ENCODE measurements around the gene NIFK. TPM values are rescaled to one million over a fixed set of nuclear protein-coding genes. Genes with fewer than 3 reads are reported as not detected.
A peak's percentile ranks its signal among the peaks of the same experiment; 100 is the strongest.

Gene NIFK
- polyA plus RNA-seq, 2 donors: 38.2 to 39.9 TPM

DNA sequence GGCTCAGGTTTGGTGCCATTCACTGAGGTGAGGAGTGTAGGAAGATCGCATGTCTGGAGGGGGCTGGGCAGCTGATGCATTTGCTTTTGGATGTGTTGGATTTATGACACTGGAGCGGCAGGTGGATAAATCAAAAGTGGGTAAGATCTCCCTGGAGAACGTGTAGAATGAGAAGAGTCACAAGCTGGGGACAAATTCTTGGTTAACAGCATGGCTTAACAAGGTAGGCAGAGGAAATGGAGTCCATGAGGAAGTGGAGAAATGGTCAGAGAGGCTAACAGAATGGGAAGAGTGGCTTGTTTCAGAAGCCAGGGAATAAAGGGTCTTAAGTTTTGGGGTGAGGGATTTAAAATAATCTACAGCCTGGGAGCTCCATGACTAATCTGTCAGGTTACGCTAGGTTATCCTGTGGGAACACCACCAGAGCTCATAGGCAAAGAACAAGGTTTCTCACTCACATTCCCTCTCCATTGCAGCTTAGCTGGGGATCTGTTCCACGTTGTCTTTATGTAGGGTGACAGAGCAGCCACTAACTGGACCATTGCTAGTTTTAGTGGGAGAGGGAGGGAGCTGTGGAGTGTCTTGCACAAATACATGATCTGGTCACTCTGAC, 31.6 kb upstream of the NIFK start:
- H3K9me3 ChIP-seq (ENCODE audit: control insufficient read depth in 2 of 2, insufficient read depth in 1 of 2, low read depth in 1 of 2, low read length in 1 of 2): no peaks in the 10 kb centered on the region
- no peaks in the 10 kb centered on the region for H3K4me1 ChIP-seq (ENCODE audit: control insufficient read depth in 2 of 2, insufficient read depth in 2 of 2, low read length in 1 of 2)
- H3K27ac ChIP-seq (ENCODE audit: low read depth in 2 of 2, low read length in 1 of 2): no peak overlapping the region
- 86 to 88% methylated on average over 5 of the region's 5 CpGs for WGBS, 2 donors
- H3K36me3 ChIP-seq (ENCODE audit: control insufficient read depth in 2 of 2, insufficient read depth in 2 of 2, low read length in 1 of 2): peaks cover 13 to 16% of the 10 kb centered on the region in 2 donors
- no peaks in the 10 kb centered on the region for H3K27me3 ChIP-seq (ENCODE audit: control insufficient read depth in 1 of 2, insufficient read depth in 2 of 2, low read length in 2 of 2)
- H3K4me3 ChIP-seq (ENCODE audit: low read depth in 1 of 2, low read length in 2 of 2): no peak overlapping the region

DNA sequence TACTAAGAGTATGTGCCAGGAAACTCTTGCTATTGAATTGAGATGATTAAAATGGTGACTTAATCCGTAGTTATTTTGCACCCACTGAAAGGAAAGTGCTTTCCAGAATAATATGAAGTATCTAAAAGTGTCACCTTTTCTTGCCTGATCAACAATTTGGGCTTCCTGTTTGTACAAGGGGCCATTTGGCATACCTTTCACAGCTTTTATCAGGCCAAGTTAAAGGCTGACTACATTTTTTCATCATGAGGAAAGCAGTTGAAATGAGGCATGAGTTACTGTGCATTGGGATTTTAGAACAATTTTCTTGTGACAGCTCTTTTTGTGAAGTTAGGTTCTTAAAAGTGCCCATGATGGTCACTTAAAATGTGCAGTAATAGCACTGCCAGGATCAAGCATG, 29.9 kb upstream of the NIFK start:
- Histone ChIP-seq H3K4me3 (ENCODE audit: low read depth in 1 of 2, low read length in 2 of 2) (no peak overlapping the region), H3K4me1 (ENCODE audit: control insufficient read depth in 2 of 2, insufficient read depth in 2 of 2, low read length in 1 of 2) (no peaks in the 10 kb centered on the region)
- WGBS, 2 donors: 71 to 88% methylated on average over 1 of the region's 1 CpG

DNA sequence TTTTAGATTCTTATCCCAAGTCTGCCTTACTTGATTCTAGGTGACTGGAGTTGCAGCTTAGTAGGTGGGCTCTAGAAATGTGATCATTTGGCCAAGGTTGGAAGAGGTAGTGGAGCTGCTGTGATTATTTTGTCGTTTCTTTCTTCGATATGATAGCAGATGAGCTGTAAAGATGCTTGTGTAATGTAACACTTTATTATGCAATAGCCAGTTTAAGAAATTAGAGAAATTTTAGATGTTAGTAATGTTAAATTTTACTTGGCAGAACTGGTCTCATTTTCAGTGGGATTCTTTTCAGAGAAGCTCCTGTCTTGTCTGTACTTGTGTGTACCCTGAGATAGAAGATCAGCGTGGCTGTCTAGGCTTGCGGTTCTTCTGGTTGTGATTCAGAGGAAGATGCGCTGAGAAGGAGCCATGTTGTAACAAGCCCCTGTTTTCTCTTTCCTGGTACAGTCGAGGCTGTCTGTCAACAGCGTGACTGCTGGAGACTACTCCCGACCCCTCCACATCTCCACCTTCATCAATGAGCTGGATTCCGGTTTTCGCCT, 28.1 kb upstream of the NIFK start:
- no peak overlapping the region for H3K4me3 ChIP-seq (ENCODE audit: low read depth in 1 of 2, low read length in 2 of 2)
- no peaks in the 10 kb centered on the region for H3K27me3 ChIP-seq (ENCODE audit: control insufficient read depth in 1 of 2, insufficient read depth in 2 of 2, low read length in 2 of 2)
- H3K4me1 ChIP-seq (ENCODE audit: control insufficient read depth in 2 of 2, insufficient read depth in 2 of 2, low read length in 1 of 2): no peaks in the 10 kb centered on the region
- H3K9me3 ChIP-seq (ENCODE audit: control insufficient read depth in 2 of 2, insufficient read depth in 1 of 2, low read depth in 1 of 2, low read length in 1 of 2): no peaks in the 10 kb centered on the region
- H3K27ac ChIP-seq (ENCODE audit: low read depth in 2 of 2, low read length in 1 of 2): no peak overlapping the region
- peaks cover 10 to 19% of the 10 kb centered on the region in 2 donors for H3K36me3 ChIP-seq (ENCODE audit: control insufficient read depth in 2 of 2, insufficient read depth in 2 of 2, low read length in 1 of 2)
- WGBS, 2 donors: 85 to 90% methylated on average over 10 of the region's 10 CpGs

More for the DNA sequence above, 29.9 kb upstream of the NIFK start:
- Histone ChIP-seq H3K27me3 (ENCODE audit: control insufficient read depth in 1 of 2, insufficient read depth in 2 of 2, low read length in 2 of 2) (no peaks in the 10 kb centered on the region), H3K27ac (ENCODE audit: low read depth in 2 of 2, low read length in 1 of 2) (no peak overlapping the region), H3K9me3 (ENCODE audit: control insufficient read depth in 2 of 2, insufficient read depth in 1 of 2, low read depth in 1 of 2, low read length in 1 of 2) (no peaks in the 10 kb centered on the region), H3K36me3 (ENCODE audit: control insufficient read depth in 2 of 2, insufficient read depth in 2 of 2, low read length in 1 of 2) (peaks cover 10 to 16% of the 10 kb centered on the region in 2 donors)

DNA sequence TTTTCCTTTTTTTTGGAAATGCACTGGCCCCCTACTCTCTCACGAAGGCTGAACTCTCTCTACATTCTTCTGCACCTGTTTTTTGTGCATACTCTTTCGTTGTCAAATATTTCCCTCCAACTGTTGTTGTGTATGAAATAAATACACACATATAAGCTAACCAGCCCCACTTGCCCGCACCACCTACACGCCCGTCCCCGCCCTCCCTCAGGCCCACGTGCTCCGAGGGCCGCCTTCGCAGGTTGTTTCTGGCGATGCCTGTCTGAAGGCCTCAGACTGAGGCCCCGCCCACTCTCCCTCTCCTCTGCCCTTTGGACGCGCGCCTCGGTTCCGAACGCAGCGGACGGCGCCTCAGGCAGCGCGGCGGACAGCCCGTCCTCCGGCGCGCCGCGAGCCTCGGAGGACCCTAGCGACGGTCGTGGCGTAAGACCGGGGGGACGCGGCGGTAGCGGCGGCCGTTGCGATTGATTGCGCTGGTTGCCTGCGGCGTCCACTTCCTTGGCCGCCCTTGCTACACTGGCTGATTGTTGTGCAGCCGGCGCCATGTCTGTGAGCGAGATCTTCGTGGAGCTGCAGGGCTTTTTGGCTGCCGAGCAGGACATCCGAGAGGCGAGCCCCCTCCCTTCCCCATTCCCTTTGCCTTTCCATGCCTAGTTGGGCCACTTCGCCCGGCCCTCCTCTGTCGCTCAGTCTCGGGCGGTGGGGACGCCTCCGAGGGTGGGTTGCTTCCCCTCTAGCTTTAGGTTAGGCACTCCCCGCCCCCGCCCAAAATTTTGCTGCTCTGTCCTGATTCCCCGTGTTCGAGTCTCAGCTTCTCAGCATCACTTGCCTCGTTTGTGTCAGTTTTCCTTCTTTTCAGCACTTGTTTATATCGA, 18.8 kb upstream of the NIFK start, which contains the start of gene TSN:
Gene TSN, plus strand, starts transcription at position 415 of the 875 bp plus-strand sequence. Its CDS starts 129 bp downstream, at position 544.
- Histone ChIP-seq H3K27me3 (ENCODE audit: control insufficient read depth in 1 of 2, insufficient read depth in 2 of 2, low read length in 2 of 2) (no peaks in the 10 kb centered on the region), H3K27ac (ENCODE audit: low read depth in 2 of 2, low read length in 1 of 2) (peak within 1 kb of the TSS; percentile 79 to 86), H3K36me3 (ENCODE audit: control insufficient read depth in 2 of 2, insufficient read depth in 2 of 2, low read length in 1 of 2) (peaks cover 0 to 2% of the 10 kb centered on the region in 2 donors), H3K9me3 (ENCODE audit: control insufficient read depth in 2 of 2, insufficient read depth in 1 of 2, low read depth in 1 of 2, low read length in 1 of 2) (no peaks in the 10 kb centered on the region), H3K4me3 (ENCODE audit: low read depth in 1 of 2, low read length in 2 of 2) (peak within 1 kb of the TSS; percentile 96 to 100), H3K4me1 (ENCODE audit: control insufficient read depth in 2 of 2, insufficient read depth in 2 of 2, low read length in 1 of 2) (no peaks in the 10 kb centered on the region)
- WGBS, 2 donors: 0% methylated on average over 67 of the region's 67 CpGs

DNA sequence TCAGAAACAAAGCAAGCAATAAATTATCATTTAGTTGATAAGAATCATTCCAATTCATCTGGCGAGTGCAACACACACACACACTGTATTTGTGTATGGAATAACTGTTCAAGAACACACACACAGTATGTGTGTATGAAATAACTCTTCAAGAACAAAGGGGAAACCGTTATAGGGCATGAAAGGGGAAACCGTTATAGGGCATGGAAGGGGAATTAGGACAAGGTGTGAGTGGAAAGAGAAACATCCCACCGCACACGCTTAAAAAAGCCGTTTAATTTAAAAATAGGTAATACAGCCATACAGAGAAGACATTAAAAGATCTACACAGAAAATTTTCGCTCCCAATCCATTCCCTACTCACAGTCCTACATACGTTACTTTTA, 18.2 kb upstream of the NIFK start:
- no peak overlapping the region for H3K27ac ChIP-seq (ENCODE audit: low read depth in 2 of 2, low read length in 1 of 2)
- peak overlapping the region; percentile 96 to 100 for H3K4me3 ChIP-seq (ENCODE audit: low read depth in 1 of 2, low read length in 2 of 2)
- WGBS, 2 donors: 2 to 3% methylated on average over 8 of the region's 8 CpGs
- no peaks in the 10 kb centered on the region for H3K4me1 ChIP-seq (ENCODE audit: control insufficient read depth in 2 of 2, insufficient read depth in 2 of 2, low read length in 1 of 2)
- no peaks in the 10 kb centered on the region for H3K36me3 ChIP-seq (ENCODE audit: control insufficient read depth in 2 of 2, insufficient read depth in 2 of 2, low read length in 1 of 2)
- H3K9me3 ChIP-seq (ENCODE audit: control insufficient read depth in 2 of 2, insufficient read depth in 1 of 2, low read depth in 1 of 2, low read length in 1 of 2): no peaks in the 10 kb centered on the region
- no peaks in the 10 kb centered on the region for H3K27me3 ChIP-seq (ENCODE audit: control insufficient read depth in 1 of 2, insufficient read depth in 2 of 2, low read length in 2 of 2)

DNA sequence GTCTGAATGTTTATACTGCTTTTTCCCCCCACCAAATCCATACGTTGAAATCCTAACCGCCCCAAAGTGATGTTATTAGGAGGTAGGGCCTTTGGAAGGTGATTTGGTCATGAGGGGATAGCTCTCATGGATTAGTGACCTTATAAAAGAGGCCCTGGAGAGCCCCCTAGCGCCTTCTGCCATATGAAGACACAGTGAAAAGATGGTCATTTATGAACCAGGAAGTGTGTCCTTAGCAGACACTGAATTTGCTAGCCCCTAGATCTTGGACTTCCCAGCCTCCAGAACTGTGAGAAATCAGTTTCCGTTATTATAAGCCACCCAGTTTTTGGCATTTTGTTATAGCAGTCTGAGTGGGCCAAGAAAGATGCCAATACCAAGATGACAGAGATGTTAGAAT, 11.5 kb upstream of the NIFK start:
- H3K27ac ChIP-seq (ENCODE audit: low read depth in 2 of 2, low read length in 1 of 2): no peak overlapping the region
- H3K4me1 ChIP-seq (ENCODE audit: control insufficient read depth in 2 of 2, insufficient read depth in 2 of 2, low read length in 1 of 2): peaks cover 0 to 3% of the 10 kb centered on the region in 2 donors
- WGBS, 2 donors: 61 to 67% methylated on average over 4 of the region's 4 CpGs
- H3K4me3 ChIP-seq (ENCODE audit: low read depth in 1 of 2, low read length in 2 of 2): no peak overlapping the region
- H3K36me3 ChIP-seq (ENCODE audit: control insufficient read depth in 2 of 2, insufficient read depth in 2 of 2, low read length in 1 of 2): no peaks in the 10 kb centered on the region
- H3K9me3 ChIP-seq (ENCODE audit: control insufficient read depth in 2 of 2, insufficient read depth in 1 of 2, low read depth in 1 of 2, low read length in 1 of 2): no peaks in the 10 kb centered on the region
- no peaks in the 10 kb centered on the region for H3K27me3 ChIP-seq (ENCODE audit: control insufficient read depth in 1 of 2, insufficient read depth in 2 of 2, low read length in 2 of 2)

DNA sequence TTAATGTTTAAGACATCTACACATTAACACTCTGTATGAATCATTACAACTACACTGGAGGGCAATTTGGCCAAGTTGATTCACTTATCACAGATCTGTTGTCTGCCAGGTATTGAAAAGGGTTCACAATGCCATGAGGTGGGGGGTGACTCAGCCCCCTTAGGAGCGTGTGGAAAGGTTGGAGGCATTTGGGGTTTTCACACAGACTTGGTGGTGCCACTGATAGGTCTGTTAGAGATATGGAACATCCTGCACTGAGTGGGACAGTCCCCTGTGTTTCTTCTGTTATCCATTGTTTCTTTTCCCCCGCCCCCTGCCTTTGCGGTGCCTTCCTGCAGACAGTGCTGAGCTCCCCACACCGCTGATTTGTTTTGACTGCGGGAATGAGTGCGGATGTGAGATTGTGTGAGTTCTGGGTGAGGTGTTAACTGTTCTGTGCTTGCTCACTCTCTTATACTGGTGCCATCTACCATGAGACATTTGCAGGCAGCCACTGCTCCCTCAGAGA, 9.4 kb upstream of the NIFK start:
- no peaks in the 10 kb centered on the region for H3K27me3 ChIP-seq (ENCODE audit: control insufficient read depth in 1 of 2, insufficient read depth in 2 of 2, low read length in 2 of 2)
- no peaks in the 10 kb centered on the region for H3K36me3 ChIP-seq (ENCODE audit: control insufficient read depth in 2 of 2, insufficient read depth in 2 of 2, low read length in 1 of 2)
- H3K4me3 ChIP-seq (ENCODE audit: low read depth in 1 of 2, low read length in 2 of 2): no peak overlapping the region
- WGBS, 2 donors: 59 to 72% methylated on average over 6 of the region's 6 CpGs
- peaks cover 0 to 3% of the 10 kb centered on the region in 2 donors for H3K4me1 ChIP-seq (ENCODE audit: control insufficient read depth in 2 of 2, insufficient read depth in 2 of 2, low read length in 1 of 2)
- H3K9me3 ChIP-seq (ENCODE audit: control insufficient read depth in 2 of 2, insufficient read depth in 1 of 2, low read depth in 1 of 2, low read length in 1 of 2): no peaks in the 10 kb centered on the region
- H3K27ac ChIP-seq (ENCODE audit: low read depth in 2 of 2, low read length in 1 of 2): no peak overlapping the region

DNA sequence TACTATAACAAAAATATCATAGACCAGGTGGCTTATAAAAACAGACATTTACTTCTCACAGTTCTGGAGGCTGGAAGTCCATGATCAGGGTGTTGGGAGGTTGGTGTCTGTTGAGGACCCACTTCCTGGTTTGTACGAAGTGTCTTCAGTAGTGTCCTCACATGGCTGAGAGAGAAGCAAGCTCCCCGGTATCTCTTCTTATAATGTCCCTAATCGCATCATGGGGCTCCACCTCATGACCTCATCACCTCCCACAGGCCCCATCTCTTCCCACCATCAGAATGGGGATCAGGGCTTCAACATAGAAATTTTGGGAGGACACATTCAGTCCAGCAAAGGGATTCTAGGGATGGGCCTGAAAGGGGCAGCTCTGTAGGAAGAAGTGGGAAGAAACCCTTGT, 4.8 kb upstream of the NIFK start:
- WGBS, 2 donors: 89 to 96% methylated on average over 3 of the region's 3 CpGs
- no peaks in the 10 kb centered on the region for H3K9me3 ChIP-seq (ENCODE audit: control insufficient read depth in 2 of 2, insufficient read depth in 1 of 2, low read depth in 1 of 2, low read length in 1 of 2)
- no peak overlapping the region for H3K4me3 ChIP-seq (ENCODE audit: low read depth in 1 of 2, low read length in 2 of 2)

DNA sequence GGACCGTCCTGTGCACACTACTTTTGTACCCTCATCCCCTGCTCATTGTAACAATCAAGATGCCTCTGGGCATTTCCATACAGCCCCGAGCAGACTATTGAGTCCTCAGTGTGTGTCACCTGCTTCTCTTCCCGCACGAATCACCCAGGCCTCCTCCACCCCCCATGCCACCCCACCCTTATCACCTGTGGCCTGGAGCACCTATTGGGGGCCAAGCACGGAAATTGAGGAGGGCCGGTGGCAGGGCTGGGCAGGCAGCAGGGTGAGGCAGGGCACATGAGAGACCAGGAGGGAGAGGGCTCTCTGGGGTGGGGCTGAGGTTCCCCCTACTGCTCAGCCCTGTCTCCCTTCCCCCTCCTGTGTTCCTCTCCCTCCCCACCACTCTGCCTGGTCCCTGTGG, 4.3 kb upstream of the NIFK start:
- no peak overlapping the region for H3K4me3 ChIP-seq (ENCODE audit: low read depth in 1 of 2, low read length in 2 of 2)
- H3K36me3 ChIP-seq (ENCODE audit: control insufficient read depth in 2 of 2, insufficient read depth in 2 of 2, low read length in 1 of 2): no peaks in the 10 kb centered on the region
- no peak overlapping the region for H3K27ac ChIP-seq (ENCODE audit: low read depth in 2 of 2, low read length in 1 of 2)
- WGBS, 2 donors: 71 to 79% methylated on average over 6 of the region's 6 CpGs
- H3K4me1 ChIP-seq (ENCODE audit: control insufficient read depth in 2 of 2, insufficient read depth in 2 of 2, low read length in 1 of 2): no peaks in the 10 kb centered on the region
- H3K9me3 ChIP-seq (ENCODE audit: control insufficient read depth in 2 of 2, insufficient read depth in 1 of 2, low read depth in 1 of 2, low read length in 1 of 2): no peaks in the 10 kb centered on the region
- no peaks in the 10 kb centered on the region for H3K27me3 ChIP-seq (ENCODE audit: control insufficient read depth in 1 of 2, insufficient read depth in 2 of 2, low read length in 2 of 2)

More for the DNA sequence above, 4.8 kb upstream of the NIFK start:
- H3K36me3 ChIP-seq (ENCODE audit: control insufficient read depth in 2 of 2, insufficient read depth in 2 of 2, low read length in 1 of 2): no peaks in the 10 kb centered on the region
- no peaks in the 10 kb centered on the region for H3K27me3 ChIP-seq (ENCODE audit: control insufficient read depth in 1 of 2, insufficient read depth in 2 of 2, low read length in 2 of 2)
- H3K4me1 ChIP-seq (ENCODE audit: control insufficient read depth in 2 of 2, insufficient read depth in 2 of 2, low read length in 1 of 2): no peaks in the 10 kb centered on the region
- no peak overlapping the region for H3K27ac ChIP-seq (ENCODE audit: low read depth in 2 of 2, low read length in 1 of 2)

Data from esophagus (tissue), 2 donors.